ENCODE data around the gene VAV1. TPM values are rescaled to one million over a fixed set of nuclear protein-coding genes. Genes with fewer than 3 reads are reported as not detected.

The VAV1 gene
- total and polyA plus RNA-seq, 2 experiments from 2014 or later, result not detected

DNA sequence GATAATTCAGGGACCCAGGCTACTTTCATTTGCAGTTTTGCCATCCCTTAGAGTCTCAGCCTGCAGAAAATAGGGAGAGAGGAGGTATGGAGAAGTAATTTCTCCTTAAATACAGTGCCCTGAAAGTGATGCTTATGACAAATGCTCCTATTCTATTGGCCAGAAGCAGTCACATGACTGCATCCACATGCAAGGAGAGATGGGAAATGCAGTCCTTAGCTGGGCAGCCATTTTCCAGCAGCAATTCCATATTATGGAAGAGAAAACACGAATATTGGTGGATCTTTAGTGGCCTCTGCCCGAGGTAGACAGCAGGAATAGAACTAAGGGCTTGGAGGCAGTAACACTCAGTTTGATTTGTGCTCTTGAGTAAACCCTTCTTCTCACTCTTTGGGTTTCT lies 39.4 kb downstream of the VAV1 start:
- Histone ChIP-seq H3K36me3 (ENCODE audit: low read depth) (no peaks in the 10 kb centered on the region), H3K79me2 (ENCODE audit: insufficient read depth) (no peaks in the 10 kb centered on the region), H3K9me3 (ENCODE audit: low read depth) (no peaks in the 10 kb centered on the region), H3K9me2 (ENCODE audit: insufficient read depth) (no peaks in the 10 kb centered on the region), H3K4me3 (no peak overlapping the region), H3K27ac (no peak overlapping the region), H3K9ac (no peak overlapping the region), H3K4me2 (ENCODE audit: unreplicated experiment) (no peak overlapping the region), H2AFZ (peak overlapping the region; percentile 86), H3K4me1 (ENCODE audit: insufficient read depth) (no peaks in the 10 kb centered on the region), H3K27me3 (replicated peaks; ENCODE audit: insufficient read depth) (peaks cover 3% of the 10 kb centered on the region; the same call in 1 of the 2 replicates), H3F3A (ENCODE audit: insufficient read depth) (no peaks in the 10 kb centered on the region), H4K20me1 (ENCODE audit: insufficient read depth) (no peaks in the 10 kb centered on the region)
- WGBS, 2 experiments (ENCODE audit: low coverage in 1 of 2, low lambda C conversion rate in 2 of 2, missing lambda C conversion rate in 2 of 2), result 0% methylated on average over 2 of the region's 2 CpGs
- in situ Hi-C loops (cut with MboI), result no loop called here
- DNase-seq, result peak; percentile 76
- TF ChIP-seq EZH2phosphoT487 (IDR thresholded peaks at IDR 0.05; ENCODE audit: insufficient read depth, low read depth) (no peak), EZH2 (IDR thresholded peaks at IDR 0.05; ENCODE audit: insufficient read depth, poor library complexity, severe bottlenecking) (no peak)

- H3K27me3 ChIP-seq (replicated peaks; ENCODE audit: insufficient read depth), result peaks cover 3% of the 10 kb centered on the region; the same call in 1 of the 2 replicates
- DNase-seq, result no peak
- no peaks in the 10 kb centered on the region for H4K20me1 ChIP-seq (ENCODE audit: insufficient read depth)
- no peak overlapping the region for H3K4me3 ChIP-seq
- H3K9ac ChIP-seq, result no peak overlapping the region
- no peaks in the 10 kb centered on the region for H3F3A ChIP-seq (ENCODE audit: insufficient read depth)
- H3K36me3 ChIP-seq (ENCODE audit: low read depth), result no peaks in the 10 kb centered on the region
- TF ChIP-seq EZH2phosphoT487 (IDR thresholded peaks at IDR 0.05; ENCODE audit: insufficient read depth, low read depth) (no peak), EZH2 (IDR thresholded peaks at IDR 0.05; ENCODE audit: insufficient read depth, poor library complexity, severe bottlenecking) (no peak)
- H3K27ac ChIP-seq, result no peak overlapping the region
- H3K9me3 ChIP-seq (ENCODE audit: low read depth), result no peaks in the 10 kb centered on the region
- H3K79me2 ChIP-seq (ENCODE audit: insufficient read depth), result no peaks in the 10 kb centered on the region
- in situ Hi-C loops (cut with MboI), result no loop called here
- H3K4me2 ChIP-seq (ENCODE audit: unreplicated experiment), result no peak overlapping the region
- H2AFZ ChIP-seq, result peak overlapping the region; percentile 86
- no peaks in the 10 kb centered on the region for H3K9me2 ChIP-seq (ENCODE audit: insufficient read depth)
- WGBS, 2 experiments (ENCODE audit: low coverage in 1 of 2, low lambda C conversion rate in 2 of 2, missing lambda C conversion rate in 2 of 2), result 20 to 26% methylated on average over 2 of the region's 2 CpGs
- H3K4me1 ChIP-seq (ENCODE audit: insufficient read depth), result no peaks in the 10 kb centered on the region
Measured at GRCh38 chr19:6812612-6813011, 40.1 kb downstream of the VAV1 start.

GRCh38 chr19:6813659-6814058 lies 41.2 kb downstream of the VAV1 start:
- Histone ChIP-seq H3K4me2 (ENCODE audit: unreplicated experiment) (no peak overlapping the region), H3K4me3 (no peak overlapping the region), H3K9me3 (ENCODE audit: low read depth) (no peaks in the 10 kb centered on the region), H2AFZ (no peak overlapping the region), H3K27ac (no peak overlapping the region), H3K79me2 (ENCODE audit: insufficient read depth) (no peaks in the 10 kb centered on the region), H3F3A (ENCODE audit: insufficient read depth) (no peaks in the 10 kb centered on the region), H3K9me2 (ENCODE audit: insufficient read depth) (no peaks in the 10 kb centered on the region), H3K36me3 (ENCODE audit: low read depth) (no peaks in the 10 kb centered on the region), H3K4me1 (ENCODE audit: insufficient read depth) (no peaks in the 10 kb centered on the region), H4K20me1 (ENCODE audit: insufficient read depth) (no peaks in the 10 kb centered on the region), H3K9ac (no peak overlapping the region), H3K27me3 (replicated peaks; ENCODE audit: insufficient read depth) (peaks cover 3% of the 10 kb centered on the region; the same call in 1 of the 2 replicates)
- in situ Hi-C loops (cut with MboI), result no loop called here
- TF ChIP-seq EZH2 (IDR thresholded peaks at IDR 0.05; ENCODE audit: insufficient read depth, poor library complexity, severe bottlenecking) (no peak), EZH2phosphoT487 (IDR thresholded peaks at IDR 0.05; ENCODE audit: insufficient read depth, low read depth) (no peak)
- 72 to 77% methylated on average over 4 of the region's 4 CpGs for WGBS, 2 experiments (ENCODE audit: low coverage in 1 of 2, low lambda C conversion rate in 2 of 2, missing lambda C conversion rate in 2 of 2)
- DNase-seq, result no peak

- Histone ChIP-seq H3K9me2 (ENCODE audit: insufficient read depth) (no peaks in the 10 kb centered on the region), H2AFZ (no peak overlapping the region), H3K4me1 (ENCODE audit: insufficient read depth) (no peaks in the 10 kb centered on the region), H3K9me3 (ENCODE audit: low read depth) (no peaks in the 10 kb centered on the region), H3K4me3 (no peak overlapping the region), H3K36me3 (ENCODE audit: low read depth) (no peaks in the 10 kb centered on the region), H3K79me2 (ENCODE audit: insufficient read depth) (no peaks in the 10 kb centered on the region), H3K27me3 (replicated peaks; ENCODE audit: insufficient read depth) (no peaks in the 10 kb centered on the region), H3K9ac (no peak overlapping the region), H4K20me1 (ENCODE audit: insufficient read depth) (no peaks in the 10 kb centered on the region), H3K27ac (no peak overlapping the region), H3F3A (ENCODE audit: insufficient read depth) (no peaks in the 10 kb centered on the region), H3K4me2 (ENCODE audit: unreplicated experiment) (no peak overlapping the region)
- WGBS, 2 experiments (ENCODE audit: low coverage in 1 of 2, low lambda C conversion rate in 2 of 2, missing lambda C conversion rate in 2 of 2), result 49 to 65% methylated on average over 3 of the region's 3 CpGs
- DNase-seq, result no peak
- in situ Hi-C loops (cut with MboI), result no loop called here
- TF ChIP-seq EZH2phosphoT487 (IDR thresholded peaks at IDR 0.05; ENCODE audit: insufficient read depth, low read depth) (no peak), EZH2 (IDR thresholded peaks at IDR 0.05; ENCODE audit: insufficient read depth, poor library complexity, severe bottlenecking) (no peak)
Measured at GRCh38 chr19:6817179-6817578, 44.7 kb downstream of the VAV1 start.

DNA sequence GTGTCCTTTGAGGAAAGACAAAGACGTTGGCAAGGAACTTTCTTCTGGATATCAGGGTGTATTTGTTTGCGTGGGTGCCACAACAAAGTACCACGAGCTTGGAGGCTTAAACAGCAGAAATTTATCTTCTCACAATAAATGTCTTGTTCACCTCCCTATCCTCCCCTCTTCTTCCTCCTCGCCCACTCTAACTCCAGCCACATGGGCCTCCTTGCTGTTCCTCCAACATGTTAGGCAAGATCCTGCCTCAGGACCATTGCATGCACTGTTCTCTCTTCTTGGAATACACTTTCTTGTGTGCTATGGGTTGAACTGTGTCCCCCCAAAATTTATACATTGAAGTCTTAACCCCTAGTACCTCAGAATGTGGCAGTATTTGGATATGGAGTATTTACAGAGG lies 45.7 kb downstream of the VAV1 start:
- in situ Hi-C loops (cut with MboI), result no loop called here
- no peaks in the 10 kb centered on the region for H3K27me3 ChIP-seq (replicated peaks; ENCODE audit: insufficient read depth)
- H3F3A ChIP-seq (ENCODE audit: insufficient read depth), result no peaks in the 10 kb centered on the region
- H3K4me2 ChIP-seq (ENCODE audit: unreplicated experiment), result no peak overlapping the region
- H3K79me2 ChIP-seq (ENCODE audit: insufficient read depth), result no peaks in the 10 kb centered on the region
- no peaks in the 10 kb centered on the region for H3K36me3 ChIP-seq (ENCODE audit: low read depth)
- WGBS, 2 experiments (ENCODE audit: low coverage in 1 of 2, low lambda C conversion rate in 2 of 2, missing lambda C conversion rate in 2 of 2), result 40 to 42% methylated on average over 4 of the region's 4 CpGs
- H3K27ac ChIP-seq, result no peak overlapping the region
- no peaks in the 10 kb centered on the region for H3K9me2 ChIP-seq (ENCODE audit: insufficient read depth)
- TF ChIP-seq EZH2 (IDR thresholded peaks at IDR 0.05; ENCODE audit: insufficient read depth, poor library complexity, severe bottlenecking) (no peak), EZH2phosphoT487 (IDR thresholded peaks at IDR 0.05; ENCODE audit: insufficient read depth, low read depth) (no peak)
- H3K9me3 ChIP-seq (ENCODE audit: low read depth), result no peaks in the 10 kb centered on the region
- H3K9ac ChIP-seq, result no peak overlapping the region
- H3K4me3 ChIP-seq, result no peak overlapping the region
- no peak for DNase-seq
- no peaks in the 10 kb centered on the region for H3K4me1 ChIP-seq (ENCODE audit: insufficient read depth)
- no peak overlapping the region for H2AFZ ChIP-seq
- H4K20me1 ChIP-seq (ENCODE audit: insufficient read depth), result no peaks in the 10 kb centered on the region
